Middle frontal gyrus (tissue), 1 donor: ENCODE data around the gene IGFALS.

ENCODE experiments used
- DNase-seq: peaks from one replicate; pipeline ENCODE4 v3.0.0-alpha.2; 2015; ENCODE audit warnings: low spot score; ENCODE audit errors: extremely low spot score

IGFALS gene

DNA sequence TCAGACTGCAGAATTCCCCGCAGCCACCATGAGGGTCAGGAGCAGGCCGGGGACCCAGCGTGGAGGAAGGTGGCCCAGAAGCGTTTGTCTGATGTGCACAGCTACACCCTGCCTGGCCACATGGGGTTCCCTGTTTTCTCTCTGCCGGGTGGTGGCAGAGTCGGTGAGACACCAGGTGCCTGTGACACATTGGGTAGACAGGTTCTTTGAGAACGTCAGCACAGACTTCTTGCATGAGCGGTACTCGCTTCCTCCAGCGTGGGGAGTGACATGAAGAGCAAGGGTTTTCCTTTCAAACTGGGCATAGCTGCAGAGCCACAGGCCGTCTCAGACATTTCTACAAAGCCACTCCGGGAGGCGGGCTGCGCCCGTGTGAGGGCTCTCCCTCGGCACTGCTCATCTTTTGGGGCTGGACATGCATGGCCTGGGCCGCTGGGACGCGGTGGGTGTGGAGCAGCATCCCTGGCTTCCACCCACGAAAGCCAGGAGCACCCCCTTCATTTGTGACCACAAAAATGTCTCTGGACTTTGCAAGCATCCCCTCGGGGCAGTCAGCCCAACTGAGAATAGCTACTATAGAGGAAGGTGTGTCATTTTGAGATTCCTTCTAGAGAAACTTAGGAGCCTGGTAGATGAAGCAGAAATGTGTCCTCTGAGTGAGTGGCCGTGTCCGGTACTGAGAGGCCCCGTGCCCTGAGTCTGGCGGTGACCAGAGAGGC, 48.2 kb downstream of the IGFALS start:
- DNase-seq, result no peak

DNA sequence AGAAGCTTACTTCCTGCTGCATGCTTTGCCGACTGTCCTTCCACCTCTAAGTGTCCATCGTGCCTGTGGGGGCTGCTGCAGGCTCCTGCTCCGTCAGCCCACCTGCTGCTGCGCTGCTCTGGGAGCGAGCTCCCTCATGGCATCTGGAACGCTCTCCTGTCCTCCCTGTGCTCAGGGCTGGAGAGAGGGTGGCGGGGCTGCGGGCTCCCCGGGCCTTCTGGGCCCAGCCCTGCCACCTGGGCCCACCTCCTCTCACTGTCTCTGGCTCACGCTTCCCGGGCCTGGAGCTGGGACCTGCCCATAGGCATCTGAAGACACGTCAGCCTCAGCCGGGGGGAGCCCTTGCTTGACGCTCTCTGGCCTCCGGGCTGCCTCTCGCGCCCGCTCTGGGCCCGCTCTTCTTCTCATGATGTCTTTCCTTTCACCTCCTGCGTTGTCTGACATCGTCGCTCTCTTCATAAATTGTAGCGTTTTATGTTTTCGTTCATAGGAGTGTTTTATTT, 49.1 kb downstream of the IGFALS start:
- DNase-seq, result no peak

DNA sequence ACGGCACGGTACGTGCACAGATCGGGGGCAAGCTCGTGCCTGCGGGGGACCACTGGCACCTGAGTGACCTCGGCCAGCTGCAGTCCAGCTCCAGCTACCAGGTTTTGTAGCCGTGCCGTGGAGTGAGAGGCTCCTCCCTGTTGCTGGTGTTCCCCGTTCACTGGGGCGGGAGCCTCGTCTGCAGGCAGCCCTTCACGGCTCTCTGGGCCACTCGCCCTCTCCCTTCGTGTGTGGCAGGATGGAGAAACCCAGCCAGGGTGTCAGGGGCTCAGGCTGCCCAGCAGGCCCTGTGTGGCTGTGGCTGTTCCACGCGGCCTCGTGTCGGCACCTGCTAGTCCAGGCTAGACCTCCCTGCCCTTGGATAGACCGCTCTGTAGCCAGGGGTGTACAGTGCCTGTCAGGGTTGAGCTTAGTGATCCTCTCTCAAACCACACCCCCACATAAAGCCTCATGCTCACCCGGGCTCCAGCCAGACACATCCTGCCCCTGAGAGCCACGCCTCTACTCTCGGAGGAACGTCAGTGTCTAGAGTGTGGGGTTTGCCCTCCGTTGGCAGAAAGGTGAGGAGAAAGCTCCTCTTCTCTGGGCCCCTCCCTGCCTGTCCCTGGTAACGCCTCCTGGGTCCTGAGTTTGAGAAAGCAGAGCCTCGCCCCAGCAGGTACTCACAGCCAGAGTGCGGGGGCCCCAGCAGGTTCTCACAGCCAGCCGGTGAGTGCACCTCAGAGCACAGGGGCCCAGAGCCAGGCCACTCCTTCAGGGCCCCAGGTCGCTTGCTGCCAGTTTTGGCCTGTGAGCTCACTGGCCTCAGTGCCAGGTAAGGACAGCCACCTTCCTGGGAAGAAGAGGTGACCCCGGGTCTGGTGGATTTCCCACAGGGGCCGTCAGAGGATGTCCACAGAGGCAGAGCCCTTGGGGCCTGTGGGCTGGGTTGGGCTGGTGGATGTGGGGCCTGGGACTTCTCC, 49.8 kb downstream of the IGFALS start:
- DNase-seq, result no peak

DNA sequence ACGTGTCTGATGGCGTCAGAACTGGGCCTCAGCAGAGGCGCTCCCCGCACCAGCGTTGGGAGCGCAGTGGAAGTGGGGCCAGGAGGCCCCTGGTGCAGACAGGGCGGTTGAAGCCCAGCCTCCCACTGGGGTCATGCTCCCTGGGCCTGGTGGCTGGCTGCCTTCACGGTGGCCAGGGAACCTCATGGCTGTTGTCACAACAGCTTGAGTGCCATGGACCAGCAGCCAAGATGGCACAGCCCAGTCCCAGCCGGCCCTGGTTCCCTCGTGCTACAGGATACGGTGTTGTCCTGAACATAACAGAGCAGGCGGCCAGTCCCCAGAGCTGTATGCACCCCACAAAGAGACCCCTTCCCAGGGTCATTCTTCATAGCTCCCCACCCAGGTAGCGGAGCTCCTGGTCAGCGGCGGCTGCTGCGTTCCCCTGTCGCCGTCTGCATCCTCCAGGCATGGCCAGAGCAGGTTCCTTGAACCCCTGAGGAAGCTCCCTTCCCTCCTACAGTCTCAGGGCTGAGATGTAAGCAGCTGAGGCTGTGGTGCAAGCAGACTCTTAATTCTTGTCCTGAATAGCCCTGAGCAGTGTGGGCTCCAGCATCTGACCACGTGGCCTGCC, 51.8 kb downstream of the IGFALS start:
- no peak for DNase-seq

DNA sequence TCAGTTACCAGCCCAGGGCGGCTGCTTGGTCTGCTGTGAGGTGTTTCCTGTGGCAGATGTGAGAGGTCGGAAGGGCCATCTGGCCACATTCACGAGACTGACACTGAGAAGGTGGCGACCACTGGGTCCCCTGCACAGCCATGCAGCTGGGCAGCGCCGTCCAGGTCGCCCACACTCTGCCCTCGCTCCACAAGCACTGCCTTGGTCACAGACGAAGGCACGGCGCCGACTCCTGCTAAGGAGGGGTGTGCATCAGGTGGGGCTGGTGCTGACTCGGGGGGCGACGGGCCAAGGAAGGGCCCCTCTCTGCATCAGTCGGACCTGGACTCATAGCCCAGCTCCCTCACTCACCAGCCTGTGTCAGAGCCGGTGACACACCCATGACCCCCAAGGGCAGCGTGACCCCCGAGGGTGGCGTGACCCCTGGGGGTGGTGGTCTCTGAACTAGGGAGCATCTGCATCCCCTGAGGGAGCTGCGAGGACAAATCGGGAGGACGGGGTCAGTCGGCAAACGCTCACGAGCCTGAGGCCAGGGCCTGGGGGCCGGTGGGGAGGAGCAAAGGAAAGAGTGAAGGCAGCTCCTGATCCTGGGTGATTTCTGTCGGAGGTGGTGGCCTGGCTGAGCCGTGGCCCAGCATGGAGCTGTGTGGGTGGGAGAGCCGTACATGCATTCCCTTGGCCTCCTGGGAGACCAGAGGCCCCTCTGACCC, 52.6 kb downstream of the IGFALS start:
- no peak for DNase-seq
